ENCODE measurements around the gene NELFA. TPM values are rescaled to one million over a fixed set of nuclear protein-coding genes. Genes with fewer than 3 reads are reported as not detected.

Gene NELFA
- polyA plus RNA-seq, 1 donor, result 37.3 TPM

GRCh38 chr4:1967512-1968149 is 41.1 kb downstream of the NELFA start:
- no peak for DNase-seq
- Histone ChIP-seq H3K36me3 (ENCODE audit: control insufficient read depth, insufficient read depth, low read length) (peaks cover 58% of the 10 kb centered on the region), H3K27me3 (ENCODE audit: control insufficient read depth, insufficient read depth, low read length) (no peaks in the 10 kb centered on the region), H3K9me3 (ENCODE audit: control insufficient read depth, low read depth, low read length) (no peaks in the 10 kb centered on the region), H3K27ac (ENCODE audit: low read length) (no peak overlapping the region), H3K4me3 (ENCODE audit: low read length) (no peak overlapping the region), H3K4me1 (ENCODE audit: control insufficient read depth, insufficient read depth, low read length) (no peaks in the 10 kb centered on the region)
- 40% methylated on average over 1 of the region's 5 CpGs for WGBS (ENCODE audit: insufficient coverage, low lambda C conversion rate)

- H3K4me3 ChIP-seq (ENCODE audit: low read length), result no peak overlapping the region
- H3K36me3 ChIP-seq (ENCODE audit: control insufficient read depth, insufficient read depth, low read length), result peaks cover 64% of the 10 kb centered on the region
- H3K27me3 ChIP-seq (ENCODE audit: control insufficient read depth, insufficient read depth, low read length), result no peaks in the 10 kb centered on the region
- DNase-seq, result no peak
- no peaks in the 10 kb centered on the region for H3K9me3 ChIP-seq (ENCODE audit: control insufficient read depth, low read depth, low read length)
- H3K4me1 ChIP-seq (ENCODE audit: control insufficient read depth, insufficient read depth, low read length), result no peaks in the 10 kb centered on the region
- H3K27ac ChIP-seq (ENCODE audit: low read length), result no peak overlapping the region
- WGBS (ENCODE audit: insufficient coverage, low lambda C conversion rate), result 100% methylated on average over 1 of the region's 1 CpG
Observed at GRCh38 chr4:1964971-1965370, 43.8 kb downstream of the NELFA start.

- no peaks in the 10 kb centered on the region for H3K9me3 ChIP-seq (ENCODE audit: control insufficient read depth, low read depth, low read length)
- WGBS (ENCODE audit: insufficient coverage, low lambda C conversion rate), result no CpG with 5 or more reads among the region's 6 CpGs
- H3K36me3 ChIP-seq (ENCODE audit: control insufficient read depth, insufficient read depth, low read length), result peaks cover 66% of the 10 kb centered on the region
- DNase-seq, result no peak
- H3K4me1 ChIP-seq (ENCODE audit: control insufficient read depth, insufficient read depth, low read length), result no peaks in the 10 kb centered on the region
- H3K27ac ChIP-seq (ENCODE audit: low read length), result no peak overlapping the region
- H3K4me3 ChIP-seq (ENCODE audit: low read length), result no peak overlapping the region
- no peaks in the 10 kb centered on the region for H3K27me3 ChIP-seq (ENCODE audit: control insufficient read depth, insufficient read depth, low read length)
Observed at GRCh38 chr4:1964443-1964842, 44.3 kb downstream of the NELFA start.

- no peaks in the 10 kb centered on the region for H3K27me3 ChIP-seq (ENCODE audit: control insufficient read depth, insufficient read depth, low read length)
- H3K36me3 ChIP-seq (ENCODE audit: control insufficient read depth, insufficient read depth, low read length), result peaks cover 75% of the 10 kb centered on the region
- WGBS (ENCODE audit: insufficient coverage, low lambda C conversion rate), result no CpG with 5 or more reads among the region's 4 CpGs
Observed at GRCh38 chr4:1962980-1963379, 45.8 kb downstream of the NELFA start.

GRCh38 chr4:1961563-1961962 is 47.2 kb downstream of the NELFA start:
- peaks cover 83% of the 10 kb centered on the region for H3K36me3 ChIP-seq (ENCODE audit: control insufficient read depth, insufficient read depth, low read length)
- DNase-seq, result no peak
- no peak overlapping the region for H3K4me3 ChIP-seq (ENCODE audit: low read length)
- H3K9me3 ChIP-seq (ENCODE audit: control insufficient read depth, low read depth, low read length), result no peaks in the 10 kb centered on the region
- no peaks in the 10 kb centered on the region for H3K27me3 ChIP-seq (ENCODE audit: control insufficient read depth, insufficient read depth, low read length)
- no peak overlapping the region for H3K27ac ChIP-seq (ENCODE audit: low read length)
- no CpG with 5 or more reads among the region's 4 CpGs for WGBS (ENCODE audit: insufficient coverage, low lambda C conversion rate)
- H3K4me1 ChIP-seq (ENCODE audit: control insufficient read depth, insufficient read depth, low read length), result no peaks in the 10 kb centered on the region

More at GRCh38 chr4:1962980-1963379, 45.8 kb downstream of the NELFA start:
- DNase-seq, result no peak
- Histone ChIP-seq H3K4me1 (ENCODE audit: control insufficient read depth, insufficient read depth, low read length) (no peaks in the 10 kb centered on the region), H3K27ac (ENCODE audit: low read length) (no peak overlapping the region), H3K9me3 (ENCODE audit: control insufficient read depth, low read depth, low read length) (no peaks in the 10 kb centered on the region), H3K4me3 (ENCODE audit: low read length) (no peak overlapping the region)

- DNase-seq, result no peak
- Histone ChIP-seq H3K36me3 (ENCODE audit: control insufficient read depth, insufficient read depth, low read length) (peaks cover 86% of the 10 kb centered on the region), H3K27ac (ENCODE audit: low read length) (no peak overlapping the region), H3K27me3 (ENCODE audit: control insufficient read depth, insufficient read depth, low read length) (no peaks in the 10 kb centered on the region), H3K4me3 (ENCODE audit: low read length) (no peak overlapping the region), H3K4me1 (ENCODE audit: control insufficient read depth, insufficient read depth, low read length) (no peaks in the 10 kb centered on the region), H3K9me3 (ENCODE audit: control insufficient read depth, low read depth, low read length) (no peaks in the 10 kb centered on the region)
- WGBS (ENCODE audit: insufficient coverage, low lambda C conversion rate), result no CpG with 5 or more reads among the region's 15 CpGs
Observed at GRCh38 chr4:1961038-1961437, 47.7 kb downstream of the NELFA start.

GRCh38 chr4:1960170-1960825 is 48.5 kb downstream of the NELFA start:
- Histone ChIP-seq H3K27ac (ENCODE audit: low read length) (no peak overlapping the region), H3K36me3 (ENCODE audit: control insufficient read depth, insufficient read depth, low read length) (peaks cover 85% of the 10 kb centered on the region), H3K4me1 (ENCODE audit: control insufficient read depth, insufficient read depth, low read length) (no peaks in the 10 kb centered on the region), H3K4me3 (ENCODE audit: low read length) (no peak overlapping the region), H3K27me3 (ENCODE audit: control insufficient read depth, insufficient read depth, low read length) (no peaks in the 10 kb centered on the region), H3K9me3 (ENCODE audit: control insufficient read depth, low read depth, low read length) (no peaks in the 10 kb centered on the region)
- no CpG with 5 or more reads among the region's 7 CpGs for WGBS (ENCODE audit: insufficient coverage, low lambda C conversion rate)
- no peak for DNase-seq

GRCh38 chr4:1959104-1959384 is 49.7 kb downstream of the NELFA start:
- Histone ChIP-seq H3K36me3 (ENCODE audit: control insufficient read depth, insufficient read depth, low read length) (peaks cover 90% of the 10 kb centered on the region), H3K27ac (ENCODE audit: low read length) (no peak overlapping the region), H3K4me3 (ENCODE audit: low read length) (no peak overlapping the region), H3K4me1 (ENCODE audit: control insufficient read depth, insufficient read depth, low read length) (no peaks in the 10 kb centered on the region), H3K9me3 (ENCODE audit: control insufficient read depth, low read depth, low read length) (no peaks in the 10 kb centered on the region), H3K27me3 (ENCODE audit: control insufficient read depth, insufficient read depth, low read length) (no peaks in the 10 kb centered on the region)
- no CpG with 5 or more reads among the region's 5 CpGs for WGBS (ENCODE audit: insufficient coverage, low lambda C conversion rate)
- no peak for DNase-seq

- Histone ChIP-seq H3K4me1 (ENCODE audit: control insufficient read depth, insufficient read depth, low read length) (no peaks in the 10 kb centered on the region), H3K27me3 (ENCODE audit: control insufficient read depth, insufficient read depth, low read length) (no peaks in the 10 kb centered on the region), H3K36me3 (ENCODE audit: control insufficient read depth, insufficient read depth, low read length) (peaks cover 86% of the 10 kb centered on the region), H3K4me3 (ENCODE audit: low read length) (no peak overlapping the region), H3K9me3 (ENCODE audit: control insufficient read depth, low read depth, low read length) (no peaks in the 10 kb centered on the region), H3K27ac (ENCODE audit: low read length) (no peak overlapping the region)
- no peak for DNase-seq
- WGBS (ENCODE audit: insufficient coverage, low lambda C conversion rate), result no CpG with 5 or more reads among the region's 15 CpGs
Observed at GRCh38 chr4:1958276-1959103, 50.3 kb downstream of the NELFA start.

GRCh38 chr4:1956631-1957030 is 52.1 kb downstream of the NELFA start:
- 100% methylated on average over 2 of the region's 12 CpGs for WGBS (ENCODE audit: insufficient coverage, low lambda C conversion rate)

More at GRCh38 chr4:1956631-1957030, 52.1 kb downstream of the NELFA start:
- no peak overlapping the region for H3K4me3 ChIP-seq (ENCODE audit: low read length)
- H3K4me1 ChIP-seq (ENCODE audit: control insufficient read depth, insufficient read depth, low read length), result no peaks in the 10 kb centered on the region
- no peak for DNase-seq
- H3K27me3 ChIP-seq (ENCODE audit: control insufficient read depth, insufficient read depth, low read length), result no peaks in the 10 kb centered on the region
- H3K36me3 ChIP-seq (ENCODE audit: control insufficient read depth, insufficient read depth, low read length), result peaks cover 88% of the 10 kb centered on the region
- no peak overlapping the region for H3K27ac ChIP-seq (ENCODE audit: low read length)
- no peaks in the 10 kb centered on the region for H3K9me3 ChIP-seq (ENCODE audit: control insufficient read depth, low read depth, low read length)

Measured in large intestine (tissue), 3 donors.